Prostate gland (tissue), 2 donors: ENCODE measurements around the gene TOM1L2.

Experiments used
- CTCF ChIP-seq, 4 experiments: fragments of 200-600 bp in 2 of 4; fragments of 450-650 bp in 2 of 4; sonication (generic) in 2 of 4; IDR thresholded peaks; 1 replicate in 3 of 4; 2 replicates in 1 of 4; pipeline ENCODE4 v1.5.1; 2016 to 2019; ENCODE audit warnings: antibody characterized with exemption in 4 of 4, mild to moderate bottlenecking in 2 of 4, moderate library complexity in 2 of 4
- POLR2A ChIP-seq: fragments of 450-650 bp; IDR thresholded peaks from one replicate; pipeline ENCODE4 v1.6.1; 2016; ENCODE audit warnings: antibody characterized with exemption, mild to moderate bottlenecking
- POLR2AphosphoS5 ChIP-seq: sonication (generic); formaldehyde crosslinking; IDR thresholded peaks from one replicate; pipeline ENCODE4 v1.6.1; 2017; ENCODE audit warnings: antibody characterized with exemption

GRCh38 chr17:17848311-17849082 lies 123.7 kb downstream of the TOM1L2 start:
- TF ChIP-seq CTCF (IDR thresholded peaks at IDR 0.05) (no peak), POLR2A (no peak), POLR2AphosphoS5 (no peak)
